Choroid plexus epithelial cell (primary cell): ENCODE data around the gene PTMS.

Experiments used
- DNase-seq: peaks from one replicate; pipeline ENCODE4 v3.0.0-alpha.2; 2010; ENCODE audit warnings: low read depth
- H3K4me3 ChIP-seq: 2 replicates; pipeline ENCODE4 v1.5.1; 2011; ENCODE audit warnings: low read depth, mild to moderate bottlenecking, control low read depth, low read length, moderate library complexity
- TF ChIP-seq, protein P1 (sequence below): conservative IDR thresholded peaks from 2 replicates; pipeline ENCODE4 v1.5.1; 2011; ENCODE audit warnings: low read depth, mild to moderate bottlenecking, control low read depth, inconsistent platforms, low read length, moderate library complexity

The PTMS gene

GRCh38 chr12:6778574-6779550 lies 12.7 kb downstream of the PTMS start:
- TF ChIP-seq, protein P1, sequence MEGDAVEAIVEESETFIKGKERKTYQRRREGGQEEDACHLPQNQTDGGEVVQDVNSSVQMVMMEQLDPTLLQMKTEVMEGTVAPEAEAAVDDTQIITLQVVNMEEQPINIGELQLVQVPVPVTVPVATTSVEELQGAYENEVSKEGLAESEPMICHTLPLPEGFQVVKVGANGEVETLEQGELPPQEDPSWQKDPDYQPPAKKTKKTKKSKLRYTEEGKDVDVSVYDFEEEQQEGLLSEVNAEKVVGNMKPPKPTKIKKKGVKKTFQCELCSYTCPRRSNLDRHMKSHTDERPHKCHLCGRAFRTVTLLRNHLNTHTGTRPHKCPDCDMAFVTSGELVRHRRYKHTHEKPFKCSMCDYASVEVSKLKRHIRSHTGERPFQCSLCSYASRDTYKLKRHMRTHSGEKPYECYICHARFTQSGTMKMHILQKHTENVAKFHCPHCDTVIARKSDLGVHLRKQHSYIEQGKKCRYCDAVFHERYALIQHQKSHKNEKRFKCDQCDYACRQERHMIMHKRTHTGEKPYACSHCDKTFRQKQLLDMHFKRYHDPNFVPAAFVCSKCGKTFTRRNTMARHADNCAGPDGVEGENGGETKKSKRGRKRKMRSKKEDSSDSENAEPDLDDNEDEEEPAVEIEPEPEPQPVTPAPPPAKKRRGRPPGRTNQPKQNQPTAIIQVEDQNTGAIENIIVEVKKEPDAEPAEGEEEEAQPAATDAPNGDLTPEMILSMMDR: peak; percentile 96
- peak overlapping the region; percentile 53 for H3K4me3 ChIP-seq
- peak; percentile 95 for DNase-seq

DNA sequence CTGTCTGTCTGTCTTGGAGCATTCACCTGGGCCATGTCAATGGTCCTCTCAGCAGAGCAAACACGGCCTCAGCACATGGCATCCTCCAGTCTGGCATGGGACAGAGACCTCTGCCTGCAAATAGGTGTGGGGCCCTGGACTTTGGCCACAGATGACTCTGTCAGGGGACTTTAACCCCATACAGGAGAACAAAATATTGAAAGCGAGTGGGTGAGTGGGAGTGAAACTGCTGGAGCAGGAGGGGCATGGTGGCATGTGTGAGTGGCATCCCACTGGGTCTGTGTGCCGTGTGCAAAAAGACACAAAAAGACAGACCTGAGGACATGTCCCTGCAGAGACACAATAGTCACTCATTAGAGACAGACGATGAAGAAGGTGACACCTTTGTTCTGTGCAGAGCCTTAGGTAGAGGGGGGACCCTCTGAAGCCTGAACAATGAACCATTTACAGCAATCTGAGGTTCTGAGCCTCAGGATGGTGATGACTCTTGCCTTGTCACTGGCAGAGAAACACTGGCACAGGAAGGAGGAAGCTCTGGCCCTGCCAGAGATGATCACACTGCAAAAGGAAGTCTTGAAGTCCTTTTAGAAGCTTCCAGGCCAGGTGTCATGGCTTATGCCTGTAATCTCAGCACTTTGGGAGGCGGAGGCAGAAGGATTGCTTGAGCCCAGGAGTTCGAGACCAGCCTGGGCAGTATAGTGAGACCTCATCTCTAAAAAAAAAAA lies 13.7 kb downstream of the PTMS start:
- no peak for DNase-seq
- H3K4me3 ChIP-seq: no peak overlapping the region
- TF ChIP-seq, protein P1: no peak

DNA sequence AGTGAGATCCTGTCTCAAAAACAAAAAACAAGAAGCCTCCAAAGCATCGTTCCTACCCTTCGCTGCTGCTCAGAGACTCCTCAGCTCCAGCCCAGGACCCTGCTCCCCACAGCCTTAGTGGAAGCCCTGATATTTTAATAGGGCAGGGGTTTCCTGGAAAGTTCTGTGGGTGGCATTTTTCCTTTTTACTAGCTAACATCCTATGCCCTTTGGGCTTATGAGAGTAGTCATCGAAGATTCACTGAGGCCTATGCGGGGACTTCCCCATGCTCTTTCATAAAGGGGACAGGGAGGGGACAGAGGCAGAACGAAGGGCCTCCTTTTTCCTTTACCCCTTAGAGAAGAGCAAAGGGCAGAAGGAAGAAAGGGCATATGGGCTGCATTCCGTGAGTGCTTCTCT lies 14.4 kb downstream of the PTMS start:
- TF ChIP-seq, protein P1: no peak
- no peak overlapping the region for H3K4me3 ChIP-seq
- no peak for DNase-seq

- no peak for DNase-seq
- no peak overlapping the region for H3K4me3 ChIP-seq
- TF ChIP-seq, protein P1: no peak
Observed at GRCh38 chr12:6782119-6782518, 16.0 kb downstream of the PTMS start.

- TF ChIP-seq, protein P1: no peak
- no peak overlapping the region for H3K4me3 ChIP-seq
- DNase-seq: no peak
Observed at GRCh38 chr12:6782850-6783566, 16.8 kb downstream of the PTMS start.

- DNase-seq: no peak
- TF ChIP-seq, protein P1: no peak
- no peak overlapping the region for H3K4me3 ChIP-seq
Observed at GRCh38 chr12:6783828-6784227, 17.7 kb downstream of the PTMS start.
